SH-SY5Y (cell line): ENCODE data around the gene KCNK4.

Source experiments
- GATA2 ChIP-seq: IDR thresholded peaks from 2 replicates; pipeline ENCODE4 v1.6.1; 2011; ENCODE audit warnings: mild to moderate bottlenecking, low read depth, low read length
- GATA3 ChIP-seq: IDR thresholded peaks from 2 replicates; pipeline ENCODE4 v1.6.1; 2011; ENCODE audit warnings: low read depth, mild to moderate bottlenecking, low read length, moderate library complexity

GRCh38 chr11:64341429-64341828 is 50.3 kb downstream of the KCNK4 start:
- TF ChIP-seq GATA2 (no peak), GATA3 (no peak)
